ENCODE measurements around the gene PISD.

The PISD gene

DNA sequence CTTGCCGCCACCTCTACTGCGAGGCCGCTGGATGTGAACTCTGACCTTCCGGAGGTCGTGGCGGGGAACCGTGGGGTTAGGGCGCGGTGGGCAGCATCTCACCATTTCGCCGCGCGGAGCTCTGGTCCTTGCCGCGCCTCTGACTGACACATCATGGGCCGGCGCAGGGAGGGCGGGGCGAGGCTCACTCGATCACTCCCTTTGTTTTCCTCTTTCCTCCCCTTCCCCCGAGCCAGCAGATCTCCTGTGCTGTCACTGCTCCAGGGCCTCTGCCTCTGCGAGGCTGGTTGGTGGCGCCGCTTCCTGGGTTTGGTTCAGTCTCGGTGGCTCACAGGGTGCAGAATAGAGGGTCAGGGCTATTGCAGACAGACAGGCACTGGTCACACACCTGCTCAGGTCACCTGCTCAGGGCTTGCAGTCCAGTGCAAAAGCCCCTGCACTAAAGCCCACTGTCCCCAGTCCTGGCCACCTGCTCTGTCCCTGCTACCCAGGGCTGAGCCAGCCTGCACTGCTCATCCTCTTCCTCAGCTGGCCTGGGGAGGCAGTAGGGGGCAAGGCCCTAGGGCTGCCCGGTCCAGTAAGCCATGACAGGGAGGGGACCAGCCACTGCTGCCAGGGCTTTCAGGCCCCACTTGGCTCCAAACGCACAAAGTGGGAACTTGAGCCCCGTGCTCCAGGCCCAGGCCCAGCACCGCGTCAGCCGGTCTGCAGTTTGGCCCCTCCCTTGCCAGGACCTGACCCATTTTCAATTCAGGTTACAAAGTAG lies 36.2 kb downstream of the PISD start:
- Histone ChIP-seq H3K36me3 (ENCODE audit: insufficient read depth, low read length) (no peaks in the 10 kb centered on the region; the same call in 1 of the 2 replicates), H3K9me3 (ENCODE audit: control insufficient read depth, insufficient read depth, low read length) (no peaks in the 10 kb centered on the region), H3K9ac (ENCODE audit: low read depth, low read length) (no peak overlapping the region; the same call in 1 of the 2 replicates), H3K4me1 (ENCODE audit: insufficient read depth, low read length) (peaks cover 21% of the 10 kb centered on the region; the same call in 1 of the 2 replicates)

DNA sequence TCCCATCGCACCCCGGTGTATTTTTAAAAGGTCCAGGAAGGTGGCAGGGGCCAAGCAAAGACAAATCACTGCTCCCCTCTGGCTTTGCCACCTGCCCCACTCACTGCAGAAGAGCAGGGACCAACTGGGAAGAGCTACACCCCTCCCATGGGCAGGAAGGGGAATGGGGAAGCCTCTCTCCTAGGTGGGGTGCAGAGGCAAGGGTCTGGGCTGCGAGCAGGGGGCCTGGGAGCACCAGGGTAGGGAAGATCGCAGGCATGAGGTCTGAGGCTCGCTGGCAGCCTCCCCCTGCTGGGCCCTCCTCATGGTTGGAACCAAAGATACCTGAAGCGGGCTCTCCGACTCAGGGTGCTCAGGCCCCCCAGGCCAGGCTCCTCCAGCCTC lies 36.8 kb downstream of the PISD start:
- H3K9ac ChIP-seq (ENCODE audit: low read depth, low read length) = no peak overlapping the region; the same call in 1 of the 2 replicates
- no peaks in the 10 kb centered on the region for H3K9me3 ChIP-seq (ENCODE audit: control insufficient read depth, insufficient read depth, low read length)
- H3K4me1 ChIP-seq (ENCODE audit: insufficient read depth, low read length) = peaks cover 21% of the 10 kb centered on the region; the same call in 1 of the 2 replicates
- no peaks in the 10 kb centered on the region; the same call in 1 of the 2 replicates for H3K36me3 ChIP-seq (ENCODE audit: insufficient read depth, low read length)

DNA sequence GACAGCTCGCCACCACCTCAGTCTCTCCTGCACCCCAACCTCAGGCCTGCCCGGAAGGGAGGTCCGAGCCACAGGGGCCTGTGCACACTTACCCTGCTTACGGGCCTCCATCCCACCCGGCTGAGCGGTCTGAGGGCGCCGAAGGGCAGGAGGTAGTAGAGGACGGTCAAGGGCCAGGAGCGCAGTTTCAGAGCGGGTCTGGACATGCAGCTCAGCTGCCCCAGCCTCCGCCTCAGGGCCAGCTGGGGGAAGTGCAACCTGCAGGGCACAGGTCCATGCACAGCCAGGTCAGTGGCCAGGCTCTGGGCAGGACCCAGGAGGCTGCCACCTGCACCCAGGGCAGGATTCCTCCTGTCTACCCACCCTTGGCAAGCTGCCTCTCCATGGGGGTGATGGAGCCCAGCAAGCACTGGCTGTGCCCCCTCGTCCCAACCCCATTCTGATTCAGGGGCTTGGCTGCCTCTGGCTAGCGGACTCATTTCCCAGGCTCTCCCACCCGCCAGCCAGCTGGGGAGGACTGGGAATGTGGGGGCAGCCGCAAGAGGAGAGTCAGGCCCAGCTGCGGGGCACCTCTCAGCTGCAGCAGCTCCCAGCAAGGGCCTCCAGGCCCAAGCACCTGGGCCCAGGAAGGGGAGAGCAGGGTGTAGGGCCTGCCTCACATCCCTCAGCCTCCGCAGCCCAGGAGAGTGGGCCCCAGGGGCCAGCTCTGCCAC lies 38.3 kb downstream of the PISD start:
- Histone ChIP-seq H3K36me3 (ENCODE audit: insufficient read depth, low read length) (no peaks in the 10 kb centered on the region; the same call in none of the 2 replicates), H3K9me3 (ENCODE audit: control insufficient read depth, insufficient read depth, low read length) (no peaks in the 10 kb centered on the region), H3K4me1 (ENCODE audit: insufficient read depth, low read length) (peaks cover 21% of the 10 kb centered on the region; the same call in 1 of the 2 replicates), H3K9ac (ENCODE audit: low read depth, low read length) (no peak overlapping the region)

DNA sequence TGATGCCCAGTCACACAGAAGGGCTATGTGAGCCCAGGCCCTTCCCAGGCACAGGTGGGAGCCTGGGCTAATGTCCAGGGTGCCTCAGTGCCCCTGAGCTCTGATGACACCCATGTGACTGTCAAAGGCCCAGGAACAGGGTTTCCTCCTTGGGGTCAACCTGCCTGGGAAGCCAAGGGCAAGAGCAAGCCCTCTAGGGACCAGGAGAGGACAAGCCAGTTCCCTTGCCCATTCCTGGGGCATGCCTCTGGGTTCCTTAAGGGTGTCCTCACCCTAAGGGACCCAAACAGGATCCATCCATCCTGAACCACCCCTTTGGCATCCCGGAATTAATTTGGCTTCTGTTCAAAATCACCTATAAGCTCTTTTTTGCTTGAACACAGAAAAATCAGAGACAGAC lies 39.0 kb downstream of the PISD start:
- Histone ChIP-seq H3K4me1 (ENCODE audit: insufficient read depth, low read length) (peaks cover 21% of the 10 kb centered on the region; the same call in 1 of the 2 replicates), H3K36me3 (ENCODE audit: insufficient read depth, low read length) (no peaks in the 10 kb centered on the region; the same call in 1 of the 2 replicates), H3K9ac (ENCODE audit: low read depth, low read length) (no peak overlapping the region), H3K9me3 (ENCODE audit: control insufficient read depth, insufficient read depth, low read length) (no peaks in the 10 kb centered on the region)

DNA sequence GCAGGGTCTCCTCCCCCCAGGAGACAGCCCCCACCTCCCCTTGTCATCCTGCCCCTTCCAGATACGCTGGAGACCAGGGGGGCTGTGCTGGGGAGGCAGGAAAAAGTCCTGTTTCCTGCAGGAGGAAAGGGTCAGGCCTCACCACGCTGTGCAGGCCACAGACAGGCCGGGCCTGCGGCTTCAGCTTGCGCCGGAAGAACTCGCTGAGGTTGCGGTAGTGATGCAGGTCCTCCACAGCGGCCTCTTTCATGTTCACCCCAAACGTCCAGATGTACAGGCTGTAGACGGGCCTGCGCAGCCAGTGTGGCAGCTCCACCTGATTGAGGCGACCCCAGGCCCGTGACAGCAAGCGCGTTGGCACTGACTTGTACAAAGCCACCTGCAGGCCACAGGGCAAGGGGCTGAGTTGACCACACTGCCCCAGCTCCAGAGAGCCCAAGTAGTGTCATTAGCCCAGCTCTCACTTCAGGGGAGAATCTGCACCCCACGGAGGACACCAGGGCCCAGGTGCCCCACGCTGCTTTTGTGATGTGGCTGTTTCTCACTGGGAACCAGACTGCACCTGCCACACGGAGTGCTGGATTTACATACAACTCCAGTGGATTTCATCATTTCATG lies 40.4 kb downstream of the PISD start:
- Histone ChIP-seq H3K9ac (ENCODE audit: low read depth, low read length) (no peak overlapping the region), H3K9me3 (ENCODE audit: control insufficient read depth, insufficient read depth, low read length) (no peaks in the 10 kb centered on the region), H3K36me3 (ENCODE audit: insufficient read depth, low read length) (peaks cover 8% of the 10 kb centered on the region), H3K4me1 (ENCODE audit: insufficient read depth, low read length) (peaks cover 17% of the 10 kb centered on the region; the same call in 1 of the 2 replicates)

DNA sequence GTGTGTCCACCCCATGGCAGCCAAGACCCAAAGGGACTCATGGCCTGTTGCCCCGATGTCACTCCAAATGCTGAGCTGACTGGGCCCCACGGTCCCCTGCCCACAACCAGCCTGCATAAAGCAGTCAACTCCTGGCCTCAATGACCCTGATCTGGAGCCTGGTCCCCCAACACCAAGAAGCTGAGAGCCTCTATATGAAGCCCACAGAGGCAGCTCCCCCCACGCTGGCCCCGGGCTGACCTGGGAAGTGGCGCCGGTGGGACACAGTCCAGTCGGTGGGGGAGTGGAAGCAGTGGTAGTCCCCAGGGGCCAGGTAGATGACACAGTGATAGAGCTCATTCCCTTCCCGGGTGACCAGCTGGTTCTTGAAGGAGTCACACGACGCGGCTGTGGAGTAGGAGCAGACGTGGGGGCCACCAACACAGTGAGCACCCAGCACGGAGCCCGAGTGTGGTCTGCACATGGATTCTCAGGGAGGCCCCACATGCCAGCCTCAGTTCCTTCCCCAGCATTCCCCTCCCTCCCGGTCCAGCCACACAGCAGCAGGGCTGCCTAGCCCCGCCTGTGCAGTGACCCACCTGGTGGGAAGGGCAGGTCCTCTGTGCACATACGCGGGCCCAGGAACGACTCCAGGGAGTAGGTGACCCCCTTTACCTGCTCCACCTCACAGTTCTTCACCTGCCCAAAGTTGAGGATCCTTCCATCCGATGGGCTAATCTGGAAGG lies 41.1 kb downstream of the PISD start:
- Histone ChIP-seq H3K4me1 (ENCODE audit: insufficient read depth, low read length) (peaks cover 10% of the 10 kb centered on the region; the same call in 1 of the 2 replicates), H3K9me3 (ENCODE audit: control insufficient read depth, insufficient read depth, low read length) (no peaks in the 10 kb centered on the region), H3K9ac (ENCODE audit: low read depth, low read length) (no peak overlapping the region), H3K36me3 (ENCODE audit: insufficient read depth, low read length) (peaks cover 8% of the 10 kb centered on the region)

DNA sequence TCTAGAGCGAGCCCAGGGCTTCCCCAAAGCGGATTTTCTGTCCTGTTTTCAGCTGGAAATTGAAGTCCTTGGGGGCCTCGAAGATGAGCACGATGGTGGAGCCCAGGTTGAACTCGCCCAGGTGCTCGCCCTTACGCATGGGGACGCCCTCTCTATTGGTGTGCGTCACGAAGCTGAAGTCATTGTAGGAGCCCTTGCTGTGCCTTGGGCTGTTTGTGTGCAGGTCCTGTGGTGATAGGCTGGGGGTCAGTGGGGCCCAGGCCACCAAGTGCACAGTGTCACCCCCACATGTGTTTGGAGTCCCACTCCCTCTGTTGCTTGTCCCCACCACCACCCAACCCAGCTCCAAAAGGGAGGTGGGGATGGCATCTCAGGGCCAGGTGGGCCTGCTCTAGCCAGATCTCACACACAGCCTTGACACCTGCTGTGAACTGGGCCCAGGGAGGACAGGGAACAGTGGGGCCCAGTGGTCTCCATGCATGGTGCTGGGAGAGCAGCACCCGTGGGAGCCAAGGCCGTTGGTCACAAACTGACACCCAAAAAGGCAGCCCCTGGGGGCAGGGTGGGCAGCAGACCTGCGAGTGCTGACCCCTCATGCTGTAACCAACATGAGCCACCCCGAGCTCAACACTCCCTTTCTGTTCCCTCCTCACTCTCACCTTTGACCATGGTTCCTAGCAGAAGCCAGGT lies 42.3 kb downstream of the PISD start:
- Histone ChIP-seq H3K9ac (ENCODE audit: low read depth, low read length) (no peak overlapping the region), H3K4me1 (ENCODE audit: insufficient read depth, low read length) (peaks cover 1% of the 10 kb centered on the region; the same call in 1 of the 2 replicates), H3K36me3 (ENCODE audit: insufficient read depth, low read length) (peaks cover 8% of the 10 kb centered on the region), H3K9me3 (ENCODE audit: control insufficient read depth, insufficient read depth, low read length) (no peaks in the 10 kb centered on the region)

DNA sequence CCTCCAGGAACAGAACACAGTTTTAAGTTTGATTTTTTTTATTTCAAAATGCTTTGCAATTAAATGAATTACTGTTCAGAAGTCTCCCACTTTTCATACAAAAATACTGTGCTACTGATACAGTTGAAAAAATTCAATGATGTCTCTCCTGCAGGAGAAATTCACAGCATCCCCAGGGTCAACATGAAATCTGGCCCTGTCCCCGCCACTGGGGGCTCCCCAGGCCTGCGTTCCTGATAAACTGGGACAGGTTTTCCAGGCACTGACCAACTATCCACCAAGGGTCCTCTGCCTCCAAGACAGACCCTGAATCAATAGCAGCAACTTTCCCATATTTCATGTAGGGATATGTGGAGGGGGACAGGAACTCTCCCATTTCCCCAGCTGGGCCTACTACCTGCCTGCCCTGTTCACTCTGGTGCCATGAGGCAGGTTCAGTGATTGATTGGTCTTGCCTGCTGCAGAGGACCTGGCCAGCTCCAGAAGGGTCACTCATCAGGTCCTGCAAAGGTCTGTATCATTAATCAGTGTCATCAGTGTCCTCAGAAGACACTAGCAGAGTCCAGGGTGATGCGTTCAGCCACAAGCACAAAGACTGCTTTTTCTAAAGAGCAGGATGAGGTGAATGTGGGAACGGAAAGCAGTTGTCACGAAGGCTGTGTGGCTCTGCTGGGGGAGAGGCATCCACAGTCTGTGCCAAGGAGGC lies 43.4 kb downstream of the PISD start:
- Histone ChIP-seq H3K9me3 (ENCODE audit: control insufficient read depth, insufficient read depth, low read length) (no peaks in the 10 kb centered on the region), H3K9ac (ENCODE audit: low read depth, low read length) (no peak overlapping the region), H3K4me1 (ENCODE audit: insufficient read depth, low read length) (no peaks in the 10 kb centered on the region), H3K36me3 (ENCODE audit: insufficient read depth, low read length) (peaks cover 8% of the 10 kb centered on the region)

DNA sequence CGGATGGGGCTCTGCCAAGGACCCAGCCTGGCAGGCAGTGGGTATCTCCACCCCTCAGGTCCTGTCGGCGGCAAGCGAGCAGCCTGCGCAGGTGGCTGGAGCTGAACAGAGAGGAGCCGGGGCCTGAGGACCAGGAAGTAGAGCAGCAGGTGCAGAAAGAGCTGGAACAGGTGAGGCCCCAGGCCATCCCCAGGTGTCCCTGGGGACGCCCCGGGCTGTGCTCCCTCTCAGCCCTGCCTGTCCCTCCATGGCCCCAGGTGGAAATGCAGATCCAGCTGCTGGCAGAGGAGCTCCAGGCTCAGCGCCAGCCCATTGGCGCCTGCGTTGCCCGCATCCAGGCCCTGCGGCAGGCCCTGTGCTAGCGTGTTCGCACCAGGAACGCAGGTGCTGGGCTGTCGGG lies 44.0 kb downstream of the PISD start:
- Histone ChIP-seq H3K36me3 (ENCODE audit: insufficient read depth, low read length) (peaks cover 8% of the 10 kb centered on the region), H3K9me3 (ENCODE audit: control insufficient read depth, insufficient read depth, low read length) (no peaks in the 10 kb centered on the region), H3K4me1 (ENCODE audit: insufficient read depth, low read length) (no peaks in the 10 kb centered on the region), H3K9ac (ENCODE audit: low read depth, low read length) (no peak overlapping the region)

DNA sequence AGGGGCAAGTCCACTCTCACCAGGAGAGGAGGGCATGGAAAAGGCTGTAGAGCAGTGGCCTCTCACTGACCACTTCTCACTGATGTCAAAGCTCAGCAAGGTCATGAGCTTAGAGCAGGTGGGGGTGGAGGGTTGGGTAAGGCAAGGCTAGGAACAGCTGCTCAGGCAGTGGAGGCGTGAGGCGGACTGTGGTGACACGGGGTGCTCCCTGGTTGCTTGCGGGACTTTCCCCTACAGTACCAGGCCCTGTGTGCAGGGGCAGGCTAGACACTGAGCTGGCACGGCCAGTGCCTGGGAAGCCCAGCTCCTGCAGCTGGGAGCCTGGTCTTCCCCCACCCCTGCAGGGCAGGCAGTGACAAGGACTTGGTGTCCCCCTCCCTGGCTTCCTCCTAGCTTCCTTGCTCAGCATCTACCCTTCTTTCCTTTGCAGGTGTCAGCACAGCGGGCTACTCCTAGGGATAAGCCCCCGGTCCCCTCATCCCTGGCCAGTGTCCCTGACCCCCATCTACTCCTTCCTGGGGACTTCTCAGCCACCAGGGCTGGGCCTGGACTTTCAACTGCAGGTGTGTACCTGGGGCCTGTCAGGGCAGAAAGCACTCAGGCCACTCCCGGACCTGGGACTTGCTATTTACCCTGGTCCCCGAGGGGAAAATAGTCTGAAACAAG lies 45.6 kb downstream of the PISD start:
- Histone ChIP-seq H3K4me1 (ENCODE audit: insufficient read depth, low read length) (no peaks in the 10 kb centered on the region), H3K9me3 (ENCODE audit: control insufficient read depth, insufficient read depth, low read length) (no peaks in the 10 kb centered on the region), H3K9ac (ENCODE audit: low read depth, low read length) (no peak overlapping the region), H3K36me3 (ENCODE audit: insufficient read depth, low read length) (peaks cover 8% of the 10 kb centered on the region)

DNA sequence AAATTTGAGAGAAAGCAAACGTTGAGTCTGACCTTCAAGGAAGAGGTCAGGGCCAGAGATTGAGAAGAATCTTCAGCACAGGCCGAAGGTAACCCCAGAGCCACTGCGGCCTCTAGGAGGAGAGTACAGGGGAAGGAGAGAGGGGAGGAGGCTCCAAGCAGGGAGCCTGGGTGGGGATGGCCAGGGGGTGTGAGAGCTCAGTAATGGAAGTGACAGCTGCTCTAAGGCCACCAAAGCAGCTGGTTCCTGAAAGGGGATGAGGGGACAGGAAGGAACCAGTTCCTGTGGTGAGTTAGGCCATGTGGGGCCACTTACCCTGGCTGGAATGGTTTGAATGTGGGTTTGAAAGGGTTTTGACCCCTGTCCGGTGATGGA lies 46.1 kb downstream of the PISD start:
- H3K9ac ChIP-seq (ENCODE audit: low read depth, low read length) = no peak overlapping the region
- peaks cover 8% of the 10 kb centered on the region for H3K36me3 ChIP-seq (ENCODE audit: insufficient read depth, low read length)
- H3K4me1 ChIP-seq (ENCODE audit: insufficient read depth, low read length) = no peaks in the 10 kb centered on the region
- no peaks in the 10 kb centered on the region for H3K9me3 ChIP-seq (ENCODE audit: control insufficient read depth, insufficient read depth, low read length)

DNA sequence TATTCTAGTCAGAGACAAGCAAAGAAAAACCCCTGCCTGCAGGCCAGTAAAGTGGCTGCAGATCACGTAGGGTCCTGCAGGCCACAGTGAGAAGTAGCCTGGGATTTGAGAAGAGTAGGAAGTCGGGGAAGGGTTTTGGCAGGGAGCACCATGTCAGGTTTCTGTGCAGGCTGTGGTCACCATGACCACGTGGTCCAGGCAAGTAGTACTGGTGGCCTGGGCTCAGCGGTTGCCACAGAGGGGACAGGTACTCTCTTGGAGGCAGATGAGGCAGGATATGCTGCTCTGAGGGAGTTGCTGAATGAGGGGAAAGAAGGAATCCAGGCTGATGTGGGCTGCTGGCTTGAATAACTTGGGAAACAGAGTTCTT lies 46.5 kb downstream of the PISD start:
- H3K9ac ChIP-seq (ENCODE audit: low read depth, low read length) = no peak overlapping the region
- peaks cover 8% of the 10 kb centered on the region for H3K36me3 ChIP-seq (ENCODE audit: insufficient read depth, low read length)
- H3K4me1 ChIP-seq (ENCODE audit: insufficient read depth, low read length) = no peaks in the 10 kb centered on the region

More for the DNA sequence above, 46.5 kb downstream of the PISD start:
- no peaks in the 10 kb centered on the region for H3K9me3 ChIP-seq (ENCODE audit: control insufficient read depth, insufficient read depth, low read length)

Measured in ES-I3 (cell line).